Left renal pelvis (tissue), 4 donors: ENCODE measurements around the gene LYRM4. TPM values are rescaled to one million over a fixed set of nuclear protein-coding genes. Genes with fewer than 3 reads are reported as not detected.

Source experiments
- DNase-seq, 4 donors: peaks; one replicate each; pipeline ENCODE4 v3.0.0-alpha.2; 2013; ENCODE audit warnings: low read depth in 4 of 4, low spot score in 3 of 4
- polyA plus RNA-seq, 4 donors: library from polyadenylated mRNA; unstranded; fragments of 120-200 nt; gene quantifications; one replicate each; pipeline ENCODE4 v1.2.1, GENCODE V29; 2013; ENCODE audit not compliant: insufficient read length in 4 of 4

Gene LYRM4
- polyA plus RNA-seq, 4 donors, result 38.6 to 45.7 (median 43.1) TPM

DNA sequence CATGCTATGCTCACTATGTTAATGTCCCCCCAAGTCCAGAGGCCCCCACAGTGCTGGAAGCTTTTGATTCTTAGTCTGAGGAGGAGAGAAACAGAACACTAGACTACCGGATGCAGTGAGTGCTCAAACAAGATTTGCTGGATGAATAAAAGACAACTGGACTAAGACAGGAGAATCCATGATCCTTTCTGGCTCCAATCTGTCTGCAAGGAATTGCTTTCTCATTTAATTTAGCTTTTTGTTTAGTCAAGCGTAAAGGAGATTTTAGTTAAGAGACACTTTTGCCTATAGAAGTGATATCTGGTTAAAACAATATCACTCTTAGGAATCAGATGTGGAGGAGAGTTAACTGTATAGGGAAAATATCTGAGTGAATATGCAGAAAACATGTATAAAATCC, 13.5 kb downstream of the LYRM4 start:
- DNase-seq, result no peak

DNA sequence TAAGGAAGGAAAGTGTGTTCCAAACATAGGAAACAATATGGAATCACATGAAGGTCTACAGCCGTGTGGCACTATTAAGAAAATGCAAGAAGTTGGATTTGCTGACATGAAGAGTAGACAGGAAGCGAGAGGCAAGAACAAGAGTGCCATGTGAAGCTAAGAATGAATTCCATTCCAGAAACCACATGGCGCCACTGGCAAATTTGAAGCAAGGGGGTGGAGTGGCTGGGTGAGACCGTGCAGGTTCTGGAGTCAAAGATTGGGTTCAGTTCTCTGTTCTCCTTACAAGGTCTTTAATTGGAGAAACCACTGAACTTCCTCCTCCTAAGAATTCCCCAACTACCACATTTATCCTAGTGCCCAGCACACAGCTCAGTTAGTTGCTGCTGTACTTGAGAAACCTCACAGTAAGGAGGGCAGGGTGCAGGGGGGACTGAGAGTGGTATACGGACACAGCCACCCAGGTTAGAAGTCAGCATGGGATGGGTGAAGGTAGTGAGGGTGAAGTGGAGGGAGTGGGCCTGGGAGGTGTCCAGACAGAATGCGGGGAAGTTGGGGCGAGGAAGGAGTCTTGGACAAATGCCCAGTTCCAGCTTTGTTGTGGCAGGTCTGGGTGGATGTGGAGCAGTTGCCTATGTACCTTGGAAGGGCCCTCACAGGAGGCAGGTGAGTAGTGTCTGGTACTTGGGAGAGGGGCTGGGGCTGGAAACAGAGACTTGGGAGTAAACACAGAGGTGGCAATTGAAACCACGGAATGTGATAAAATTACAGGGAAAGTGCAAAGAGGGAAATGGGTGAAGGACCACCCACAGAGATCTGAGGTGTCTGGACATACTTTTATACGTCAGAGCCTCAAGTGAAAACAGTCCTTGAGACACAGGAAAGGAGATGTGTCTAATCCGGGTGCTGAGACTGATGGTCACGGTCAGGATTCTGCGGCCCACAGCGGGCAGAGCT, 14.3 kb downstream of the LYRM4 start:
- no peak for DNase-seq

DNA sequence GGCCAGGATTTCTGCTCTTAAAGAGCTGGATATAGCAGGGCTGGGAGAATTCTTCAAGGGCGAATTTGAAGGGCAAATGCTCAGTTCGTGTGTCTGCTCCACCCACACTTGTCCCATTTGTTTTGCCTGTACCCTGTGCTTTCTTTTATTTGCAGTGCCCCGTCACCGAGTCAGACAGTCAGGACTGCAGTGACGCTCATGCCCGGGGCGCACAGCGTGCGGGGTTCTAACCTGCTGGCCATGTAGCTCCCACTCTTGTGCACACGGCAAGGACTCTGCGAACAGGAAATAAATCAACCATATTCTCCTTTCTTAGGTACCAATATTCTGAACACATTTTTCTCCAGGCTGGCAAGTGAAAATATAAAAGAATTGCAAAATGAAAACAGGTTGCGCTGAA, 17.7 kb downstream of the LYRM4 start:
- no peak for DNase-seq

DNA sequence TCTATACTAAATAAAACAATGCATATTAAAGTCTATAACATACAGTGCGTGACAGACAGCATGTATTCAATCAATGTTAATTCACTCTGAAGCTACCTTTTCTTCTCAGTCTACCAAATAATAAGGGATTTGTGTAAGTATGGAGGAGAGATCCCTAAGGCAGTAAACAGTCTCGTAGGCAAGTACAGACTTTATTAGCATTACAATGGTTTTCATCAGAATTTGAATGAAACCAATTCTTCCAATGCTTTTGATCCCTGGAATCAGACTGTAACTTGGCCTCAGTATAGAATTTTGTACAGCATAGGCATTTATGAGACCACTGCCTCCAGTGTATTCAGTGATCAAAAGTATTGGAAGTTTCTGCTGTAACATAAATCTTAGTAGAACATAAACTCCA, 19.5 kb downstream of the LYRM4 start:
- no peak for DNase-seq

DNA sequence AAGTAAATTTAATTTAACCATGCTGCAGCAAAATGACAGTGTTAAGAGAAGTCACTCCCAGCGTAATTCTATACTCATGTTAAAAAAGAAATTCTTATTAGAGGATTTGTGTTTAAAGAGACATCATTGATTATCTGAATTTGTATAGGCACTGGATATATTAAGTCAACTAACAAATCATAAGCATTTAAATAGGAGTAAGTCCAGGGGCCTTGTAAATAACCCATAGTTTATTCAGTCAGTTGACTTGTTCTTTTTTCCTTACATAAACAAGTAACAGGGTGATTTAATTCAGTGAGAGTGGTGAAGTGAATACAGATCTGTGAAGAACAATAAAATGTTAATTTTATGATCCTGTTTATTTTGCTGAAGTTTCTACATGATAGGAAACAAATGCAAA, 22.4 kb downstream of the LYRM4 start:
- no peak for DNase-seq

DNA sequence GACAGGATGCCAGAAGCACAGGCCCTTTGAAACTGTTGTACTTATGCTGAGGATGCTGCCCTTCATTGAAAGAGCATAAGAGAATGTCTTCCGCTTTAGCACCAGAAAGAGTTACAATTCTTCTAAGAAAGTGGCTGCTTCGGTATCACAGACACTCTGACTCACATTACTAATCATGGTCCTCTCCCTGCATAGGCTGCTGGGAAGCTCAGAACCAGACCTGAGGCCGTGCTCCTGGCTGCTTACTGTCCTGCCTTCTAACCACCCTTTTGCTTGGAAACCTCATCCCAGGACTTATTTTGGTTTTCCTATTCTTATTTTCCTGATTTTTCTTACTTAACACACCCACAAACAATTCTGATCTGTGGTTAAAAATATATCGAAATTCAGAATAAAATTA, 22.9 kb downstream of the LYRM4 start:
- DNase-seq, result no peak

DNA sequence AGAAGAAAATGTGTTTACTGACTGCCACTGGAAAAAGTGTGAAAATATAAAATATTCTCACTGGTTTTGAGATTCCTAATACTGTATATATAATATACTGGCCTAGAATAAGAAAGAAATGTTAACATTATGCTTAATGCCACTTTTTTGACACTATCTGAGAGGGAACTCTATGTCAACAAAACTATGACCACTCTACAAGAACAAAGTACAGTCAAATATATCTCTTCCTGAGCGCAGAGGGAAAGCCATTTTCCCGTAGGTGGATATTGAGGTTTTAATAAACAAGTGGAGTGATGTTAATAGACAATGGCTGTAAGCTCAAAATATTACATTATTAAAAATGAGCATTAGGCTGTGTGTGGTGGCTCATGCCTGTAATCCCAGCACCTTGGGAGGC, 24.9 kb downstream of the LYRM4 start:
- no peak for DNase-seq

DNA sequence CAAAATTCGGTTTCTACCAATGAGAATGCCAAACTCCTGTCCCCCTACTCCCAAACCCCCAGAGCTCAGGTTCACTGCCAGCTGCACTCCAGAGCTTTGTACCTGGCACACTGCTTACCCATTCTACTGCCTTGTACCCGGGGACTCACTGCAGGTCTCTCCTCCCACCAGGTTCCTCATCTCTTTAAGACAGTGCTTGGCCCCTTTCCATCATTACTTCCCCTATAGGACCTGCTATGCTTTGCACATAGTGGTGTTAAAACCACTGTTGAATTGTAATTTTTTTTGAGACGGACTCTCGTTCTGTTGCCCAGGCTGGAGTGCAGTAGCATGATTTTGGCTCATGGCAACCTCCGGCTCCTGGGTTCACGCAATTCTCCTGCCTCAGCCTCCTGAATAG, 25.9 kb downstream of the LYRM4 start:
- no peak for DNase-seq

DNA sequence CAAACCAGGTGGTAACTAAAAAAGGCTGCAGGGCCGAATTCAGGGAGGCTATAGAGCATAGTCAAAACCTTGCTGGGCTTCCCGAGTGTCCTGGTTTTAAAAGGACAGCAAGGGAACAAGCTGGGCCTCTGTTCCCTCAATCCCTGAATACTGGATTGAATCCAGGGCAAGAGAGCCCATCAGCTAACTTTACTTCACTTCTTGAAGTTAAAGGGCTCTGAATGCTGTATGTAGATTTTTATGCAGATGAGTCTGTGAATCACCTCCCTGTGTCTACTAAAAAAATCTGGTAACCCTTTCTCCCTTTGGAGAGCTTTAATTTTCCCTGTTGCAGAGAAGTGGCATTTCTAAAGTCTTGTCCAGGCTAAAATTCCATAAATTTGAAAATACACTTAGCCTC, 29.5 kb downstream of the LYRM4 start:
- no peak for DNase-seq

DNA sequence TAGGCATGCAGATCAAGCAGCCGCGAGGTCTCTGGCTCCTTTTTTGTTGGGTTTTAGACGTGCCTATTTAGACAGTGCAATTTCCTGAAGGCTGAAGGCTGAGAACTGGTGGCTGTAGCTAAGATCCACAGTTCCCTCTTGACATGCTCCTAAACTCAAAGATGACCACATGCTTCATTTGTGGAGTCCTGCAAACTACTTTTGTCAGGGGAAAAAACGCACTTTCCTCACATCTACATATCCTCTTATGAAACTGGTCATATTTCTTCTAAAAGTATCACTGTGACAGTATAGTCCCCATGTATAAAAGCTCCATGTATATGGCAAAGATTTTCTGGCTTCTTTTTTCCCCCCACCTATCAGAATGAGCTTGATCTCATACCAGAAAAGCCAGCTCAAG, 30.7 kb downstream of the LYRM4 start:
- DNase-seq, result no peak

DNA sequence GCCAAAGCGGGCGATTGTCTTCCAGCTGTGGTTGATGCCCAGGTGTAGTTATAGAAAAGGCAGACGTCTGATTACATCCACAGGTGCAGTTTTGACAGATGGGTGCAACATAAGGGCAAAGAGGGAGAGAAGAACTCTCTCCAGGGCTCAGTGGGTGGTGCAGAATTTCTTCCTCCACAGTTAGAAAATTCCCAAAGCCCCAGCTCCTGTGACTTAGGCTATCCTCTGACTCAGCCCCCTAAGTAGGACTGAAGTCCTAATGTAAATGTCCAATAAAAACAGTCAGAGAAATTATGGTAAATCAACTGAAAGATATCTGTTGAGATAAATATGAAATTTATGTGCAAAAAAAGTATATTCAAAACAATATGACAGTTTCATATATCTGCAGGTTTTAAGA, 31.4 kb downstream of the LYRM4 start:
- DNase-seq, result no peak

DNA sequence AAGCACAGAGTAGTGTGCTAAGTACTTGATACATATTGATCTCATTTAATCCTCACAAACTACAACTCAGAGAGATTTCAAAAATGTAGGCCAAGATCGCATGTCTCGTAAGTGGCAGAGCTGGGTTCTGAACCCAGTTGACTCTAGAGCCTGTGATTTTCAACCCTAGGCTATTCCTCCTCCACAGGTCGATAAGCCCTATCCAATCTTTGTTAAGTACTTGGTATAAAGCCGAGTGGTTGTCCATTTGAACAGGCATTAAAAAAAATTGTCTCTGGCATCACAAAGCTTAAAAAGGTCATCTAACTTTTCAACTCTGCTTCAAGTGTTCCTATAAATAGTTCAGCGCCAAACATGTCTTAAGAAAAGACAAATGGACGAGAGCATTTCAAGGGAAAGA, 37.4 kb downstream of the LYRM4 start:
- no peak for DNase-seq

DNA sequence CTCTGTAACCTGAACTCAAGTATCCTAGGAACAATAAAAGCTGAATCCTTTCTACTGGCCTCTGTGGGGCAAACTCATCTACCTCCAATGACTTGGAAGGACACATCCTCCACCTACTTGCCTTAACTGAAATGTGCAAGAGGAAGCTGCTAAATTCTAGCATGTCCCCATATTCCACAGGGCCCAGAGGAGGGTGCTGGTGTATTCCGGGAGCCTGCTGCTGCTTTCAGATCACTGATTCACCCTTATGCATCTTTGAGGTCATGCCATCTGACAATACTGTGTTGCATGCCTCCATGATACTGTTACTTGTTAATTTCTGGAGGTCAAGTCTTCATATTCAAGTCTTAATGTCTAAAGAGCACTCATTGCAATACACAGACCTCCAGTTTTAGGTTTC, 40.3 kb downstream of the LYRM4 start:
- no peak for DNase-seq

DNA sequence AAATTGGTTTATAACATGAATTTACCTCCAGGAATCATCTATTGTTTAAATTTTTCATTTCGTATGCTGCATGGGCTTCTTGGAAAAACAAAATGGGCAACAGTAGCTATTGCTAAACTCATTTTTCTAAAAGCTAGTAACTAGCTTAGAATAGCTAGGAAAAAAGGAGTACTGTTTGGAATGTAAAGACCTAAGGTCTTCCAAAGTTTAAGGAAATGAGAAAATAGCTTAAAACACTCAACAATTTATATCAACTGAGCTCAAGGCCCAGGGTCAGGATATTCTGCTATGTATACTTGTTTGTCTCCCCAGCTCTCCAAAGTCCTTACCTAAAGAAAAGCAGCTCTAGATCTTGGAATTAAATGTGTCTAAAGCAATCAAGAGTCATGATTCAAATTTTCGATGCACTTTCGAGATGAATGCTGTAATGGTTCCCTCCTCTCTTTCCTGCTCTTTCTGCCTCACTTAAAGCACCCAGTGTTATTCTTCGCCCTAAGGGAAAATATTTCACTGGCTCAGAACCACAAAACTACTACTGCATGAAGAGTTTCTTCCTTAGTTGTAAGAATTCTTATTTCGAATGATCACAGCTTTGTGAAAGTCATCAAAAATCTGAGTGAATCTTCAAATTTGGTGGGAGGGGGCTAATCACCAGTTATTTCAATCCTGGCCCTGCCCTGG, 41.6 kb downstream of the LYRM4 start:
- no peak for DNase-seq

DNA sequence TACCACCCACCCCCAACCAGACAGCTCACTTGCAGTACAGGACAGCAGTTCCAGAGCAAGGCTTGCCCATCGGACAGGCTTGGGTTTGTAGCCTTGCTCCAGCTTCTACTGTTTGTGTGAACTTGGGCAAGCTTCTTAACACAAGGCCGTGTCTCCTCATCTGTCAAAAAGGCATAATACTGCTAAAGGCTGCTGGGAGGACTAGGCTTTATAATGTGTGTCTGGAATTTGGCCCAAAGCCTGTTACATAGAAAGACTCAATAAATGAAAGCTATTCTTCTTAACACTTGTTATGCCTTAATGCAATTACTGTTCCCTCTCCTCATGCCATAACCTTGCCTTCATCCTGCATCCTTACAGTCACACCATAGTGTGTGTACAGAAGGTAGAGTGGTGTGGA, 43.4 kb downstream of the LYRM4 start:
- DNase-seq, result no peak

DNA sequence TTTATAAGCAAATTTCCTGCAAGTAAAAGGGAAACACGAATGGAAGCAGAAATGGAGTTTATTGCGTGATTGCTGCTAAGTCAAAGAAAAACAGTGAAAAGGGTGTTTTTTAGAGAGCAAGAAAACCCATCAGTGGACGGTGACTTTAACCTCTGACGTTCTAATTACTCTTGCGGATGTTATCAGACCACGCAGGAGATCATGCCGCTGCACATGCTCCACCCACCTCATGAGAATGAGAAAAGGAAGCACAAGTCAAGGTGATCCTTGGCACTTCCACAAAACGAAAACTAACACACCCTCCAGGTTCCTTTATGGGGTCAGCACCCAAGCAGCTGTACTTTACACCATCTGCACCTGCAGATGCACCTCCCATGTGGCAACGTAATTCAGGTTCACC, 45.0 kb downstream of the LYRM4 start:
- DNase-seq, result no peak

DNA sequence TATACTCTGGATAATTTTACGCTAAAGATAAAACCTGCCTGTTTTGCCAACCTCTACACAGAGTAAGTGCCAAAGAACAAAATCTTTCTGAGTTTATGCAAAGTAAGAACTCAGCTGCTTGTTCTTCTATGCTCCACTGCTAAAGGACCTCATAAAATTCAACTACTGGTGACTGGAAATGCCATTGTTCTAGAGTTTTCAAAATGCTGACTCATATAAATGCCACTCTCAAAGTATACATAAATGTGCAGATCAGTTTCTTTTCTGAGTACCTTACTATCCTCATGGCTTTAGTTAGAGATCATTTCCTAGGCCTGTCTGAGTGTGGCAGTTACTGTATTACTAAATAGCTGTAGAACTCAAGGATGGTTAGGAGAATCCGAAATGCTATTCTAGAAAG, 45.6 kb downstream of the LYRM4 start:
- no peak for DNase-seq

DNA sequence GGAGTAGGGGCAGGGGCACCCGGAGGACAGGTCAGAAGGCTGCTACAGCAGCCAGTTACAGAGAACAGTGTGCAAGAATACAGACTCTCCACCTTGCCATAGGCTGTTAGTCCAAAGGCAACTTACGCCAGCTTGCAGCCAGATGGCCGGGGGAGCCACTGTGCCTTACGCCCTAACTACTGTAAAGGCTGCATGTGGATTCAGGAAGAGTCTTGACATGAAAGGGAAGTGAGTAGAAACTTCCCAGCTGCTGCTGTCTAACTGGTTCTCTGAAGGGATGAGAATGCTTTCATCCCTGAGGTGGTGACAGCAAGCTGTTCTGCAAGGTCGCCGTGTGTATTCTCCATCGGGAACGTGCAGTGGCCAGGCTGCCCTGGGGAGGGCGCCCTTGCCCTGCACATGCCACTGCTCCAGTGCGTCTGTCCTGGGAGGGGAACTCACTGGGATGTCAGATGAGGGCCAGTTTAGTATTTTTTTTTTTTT, 46.1 kb downstream of the LYRM4 start:
- DNase-seq, result peak in 3 of 4 donors; percentile 55 to 78 (median 60)

DNA sequence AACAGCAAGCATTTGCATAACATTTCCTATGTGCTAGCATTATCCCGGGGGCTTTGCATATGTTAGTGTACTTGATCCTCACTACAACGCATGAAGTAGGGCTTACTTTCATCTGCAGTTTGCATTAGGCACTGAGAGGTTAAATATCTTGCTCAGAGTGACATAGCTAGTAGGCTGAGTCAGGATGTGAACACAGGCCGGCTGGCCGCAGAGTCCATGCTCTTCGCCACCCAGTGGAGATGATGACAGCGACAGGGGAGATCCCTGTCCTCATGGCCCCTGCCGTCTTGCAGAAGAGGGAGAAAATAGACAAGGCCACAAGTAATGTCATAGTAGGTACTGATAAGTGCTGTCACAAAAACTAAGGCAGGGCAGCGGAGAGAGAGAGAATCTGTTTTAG, 46.9 kb downstream of the LYRM4 start:
- DNase-seq, result no peak

DNA sequence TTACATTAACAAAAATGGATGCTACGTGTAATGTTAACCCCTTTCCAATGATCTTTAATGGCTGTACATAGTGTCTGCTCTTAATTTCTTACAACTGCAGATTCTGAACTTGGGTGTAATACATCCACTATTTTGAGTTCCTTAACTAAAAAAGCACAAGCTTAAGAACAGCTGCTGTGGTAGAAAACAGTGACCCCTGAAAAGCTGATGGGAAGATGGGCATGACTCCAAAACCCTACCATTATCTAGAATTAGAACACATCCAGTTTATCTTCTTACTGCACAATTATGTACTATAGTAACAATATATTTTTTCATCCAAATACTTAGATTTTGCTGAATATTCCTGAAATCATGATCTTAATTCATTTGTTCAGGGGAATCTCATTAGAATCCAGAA, 49.3 kb downstream of the LYRM4 start:
- no peak for DNase-seq

DNA sequence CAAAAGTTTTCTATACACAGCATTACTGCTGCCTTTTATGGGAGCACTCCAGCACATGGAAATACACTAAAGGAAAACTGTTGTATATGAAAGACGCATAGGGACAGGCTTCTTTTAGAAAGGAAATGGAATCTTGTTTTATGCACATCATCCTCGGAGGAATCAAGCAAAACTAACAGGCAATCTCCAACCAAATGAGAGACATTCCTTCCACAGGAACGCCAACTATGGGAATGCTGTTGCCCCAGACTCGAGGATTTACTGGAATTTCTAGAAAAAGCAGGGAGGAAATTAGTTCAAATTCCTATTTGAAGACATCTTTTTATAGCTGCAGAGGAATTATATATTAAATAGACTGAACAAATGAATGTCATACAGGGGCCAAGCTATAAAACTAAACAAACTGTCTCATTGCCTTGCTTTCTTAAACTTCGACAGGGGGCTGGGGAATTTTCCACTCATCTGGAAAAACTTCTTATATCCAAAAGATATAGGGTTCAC, 52.2 kb downstream of the LYRM4 start:
- DNase-seq, result no peak

DNA sequence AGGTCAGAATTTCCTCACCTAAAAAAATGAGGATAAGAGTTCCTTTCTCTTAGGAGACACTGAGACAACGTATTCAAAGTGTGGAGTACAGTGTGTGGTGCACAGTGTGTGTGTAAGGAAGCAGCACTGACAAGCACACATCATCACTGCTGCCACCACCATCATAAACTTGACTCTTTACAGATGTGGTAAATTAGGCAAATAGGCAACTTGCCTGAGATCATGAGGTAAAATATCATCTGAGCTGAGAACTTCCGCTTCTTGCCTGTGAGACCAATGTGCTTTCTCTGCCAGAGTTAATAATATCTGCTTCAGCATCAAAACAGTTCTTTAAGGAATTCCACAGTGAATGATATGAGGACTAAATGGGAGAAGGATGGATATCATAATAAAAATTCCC, 52.7 kb downstream of the LYRM4 start:
- DNase-seq, result no peak
